Omental fat pad (tissue), 4 donors: Measurements from ENCODE around the gene TTC7B. TPM values are rescaled to one million over a fixed set of nuclear protein-coding genes. Genes with fewer than 3 reads are reported as not detected.

Experiments used
- ATAC-seq: fragments of 150-250 bp; one replicate; pipeline ENCODE4 v1.9.1; 2016; ENCODE audit warnings: mild to moderate bottlenecking, moderate library complexity; ENCODE audit not compliant: low FRiP score
- DNase-seq: peaks from one replicate; pipeline ENCODE4 v3.0.0-alpha.2; 2019; ENCODE audit warnings: low spot score
- total RNA-seq, 4 donors: library from RNA; depleted of rRNA; stranded (reverse); fragments of >200 nt; gene quantifications; one replicate each; pipeline ENCODE4 v1.1.0, GENCODE V29; 2016
- TF ChIP-seq, protein P1 (sequence below), 3 donors: fragments of 450-650 bp; IDR thresholded peaks; one replicate each; pipeline ENCODE4 v1.5.1; 2016 to 2017; ENCODE audit warnings: antibody characterized with exemption in 3 of 3, mild to moderate bottlenecking in 3 of 3, moderate library complexity in 2 of 3

Gene TTC7B
- total RNA-seq, 4 donors from 2014 or later: 31.9 to 56.3 (median 38.4) TPM

DNA sequence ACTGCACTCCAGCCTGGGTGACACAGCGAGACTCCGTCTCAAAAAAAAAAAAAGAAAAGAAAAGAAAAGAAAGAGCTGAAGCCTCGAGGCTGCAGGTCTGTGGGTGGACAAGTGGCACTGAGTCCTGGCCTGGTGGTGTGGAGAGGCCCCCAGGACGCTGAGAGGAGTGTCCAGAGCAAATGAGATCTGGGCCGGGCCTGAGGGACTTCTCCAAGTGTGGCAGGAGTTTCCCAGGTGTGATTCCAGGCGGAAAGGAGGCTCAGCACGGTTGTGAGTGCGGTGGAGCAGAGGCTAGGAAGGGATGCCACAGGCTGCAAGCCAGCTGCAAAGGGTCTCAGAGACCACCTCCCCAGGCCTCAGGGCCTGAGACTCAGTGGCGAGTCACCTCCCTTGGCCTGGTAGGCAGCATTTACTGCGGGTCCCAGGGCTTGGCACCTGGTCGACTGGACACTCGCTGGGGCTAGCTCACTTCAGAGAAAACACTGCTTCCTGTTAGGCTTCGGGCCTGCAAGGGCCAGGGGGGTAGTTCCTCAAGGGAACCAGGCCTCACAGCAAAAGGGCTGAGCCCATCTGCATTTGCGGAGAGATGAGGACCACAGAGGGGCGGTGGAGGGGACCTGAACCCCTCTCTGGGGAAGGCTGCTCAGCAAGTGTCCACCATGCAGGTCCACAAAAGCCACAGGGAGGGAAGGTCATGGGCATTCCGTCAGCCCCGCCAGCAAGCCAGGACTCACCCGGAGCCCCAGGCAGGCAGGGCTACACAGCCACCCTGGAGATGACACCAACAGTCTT, 11.7 kb downstream of the TTC7B start:
- DNase-seq (no peak), ATAC-seq (no peak)
- TF ChIP-seq, protein P1, sequence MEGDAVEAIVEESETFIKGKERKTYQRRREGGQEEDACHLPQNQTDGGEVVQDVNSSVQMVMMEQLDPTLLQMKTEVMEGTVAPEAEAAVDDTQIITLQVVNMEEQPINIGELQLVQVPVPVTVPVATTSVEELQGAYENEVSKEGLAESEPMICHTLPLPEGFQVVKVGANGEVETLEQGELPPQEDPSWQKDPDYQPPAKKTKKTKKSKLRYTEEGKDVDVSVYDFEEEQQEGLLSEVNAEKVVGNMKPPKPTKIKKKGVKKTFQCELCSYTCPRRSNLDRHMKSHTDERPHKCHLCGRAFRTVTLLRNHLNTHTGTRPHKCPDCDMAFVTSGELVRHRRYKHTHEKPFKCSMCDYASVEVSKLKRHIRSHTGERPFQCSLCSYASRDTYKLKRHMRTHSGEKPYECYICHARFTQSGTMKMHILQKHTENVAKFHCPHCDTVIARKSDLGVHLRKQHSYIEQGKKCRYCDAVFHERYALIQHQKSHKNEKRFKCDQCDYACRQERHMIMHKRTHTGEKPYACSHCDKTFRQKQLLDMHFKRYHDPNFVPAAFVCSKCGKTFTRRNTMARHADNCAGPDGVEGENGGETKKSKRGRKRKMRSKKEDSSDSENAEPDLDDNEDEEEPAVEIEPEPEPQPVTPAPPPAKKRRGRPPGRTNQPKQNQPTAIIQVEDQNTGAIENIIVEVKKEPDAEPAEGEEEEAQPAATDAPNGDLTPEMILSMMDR (IDR thresholded peaks at IDR 0.05): no peak

DNA sequence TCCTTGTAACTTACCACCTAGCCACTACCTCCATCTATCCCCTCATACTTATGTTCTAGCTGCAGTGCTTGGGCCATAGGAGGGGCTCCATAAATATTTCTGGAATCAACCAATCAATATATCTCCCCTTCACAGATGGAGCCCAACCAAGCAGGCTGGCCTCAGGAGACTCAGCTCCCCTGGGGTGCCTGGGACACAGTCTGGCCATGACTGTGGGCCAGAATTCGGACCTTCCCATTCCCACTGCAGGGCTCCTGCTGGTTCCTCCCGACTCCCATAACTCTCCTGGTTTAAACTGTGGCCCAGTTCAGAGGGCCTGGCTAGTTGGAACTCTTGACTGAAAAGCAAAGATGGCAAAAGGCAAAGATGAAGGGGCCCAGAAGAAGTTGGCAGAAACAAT, 13.0 kb downstream of the TTC7B start:
- TF ChIP-seq, protein P1 (IDR thresholded peaks at IDR 0.05): no peak
- DNase-seq (no peak), ATAC-seq (no peak)

DNA sequence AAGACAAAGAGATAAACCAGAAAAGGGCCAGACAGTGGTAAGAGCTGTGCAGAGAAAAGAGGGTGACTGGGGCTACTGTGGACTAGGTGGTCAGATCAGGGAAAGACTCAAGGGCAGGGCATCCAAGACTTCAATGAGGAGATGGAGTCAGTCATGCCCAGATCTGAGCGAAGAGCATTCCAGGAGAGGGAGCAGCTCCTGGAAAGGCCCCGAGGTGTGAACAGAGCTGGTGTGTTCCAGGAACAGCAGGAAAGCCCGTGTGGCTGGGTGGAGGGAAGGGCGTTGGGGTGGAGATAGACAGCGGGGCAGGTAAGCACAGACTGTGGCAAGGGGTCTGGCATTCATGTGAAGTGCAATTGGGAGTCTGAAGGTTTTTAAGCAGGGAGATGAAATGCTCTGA, 16.8 kb downstream of the TTC7B start:
- ATAC-seq (no peak), DNase-seq (no peak)
- TF ChIP-seq, protein P1 (IDR thresholded peaks at IDR 0.05): no peak

DNA sequence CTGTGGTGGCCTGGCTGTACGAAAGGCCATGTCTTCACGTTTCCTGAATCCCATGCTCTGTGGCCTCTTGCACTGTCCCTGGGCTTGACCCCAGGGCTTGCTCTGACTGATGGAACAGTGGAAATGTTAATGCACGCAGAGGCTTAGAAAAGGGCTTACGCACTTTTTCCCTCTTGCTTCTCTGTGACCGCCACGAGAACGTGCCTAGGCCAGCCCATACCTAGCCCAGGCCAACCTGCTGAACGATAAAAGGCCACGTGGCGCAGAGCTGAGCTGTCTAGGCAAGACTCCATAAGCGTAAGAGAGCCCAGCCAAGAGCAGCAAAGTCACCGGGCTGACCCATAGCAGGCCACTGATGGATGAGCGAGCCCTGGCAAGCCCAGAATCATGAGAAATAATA, 18.3 kb downstream of the TTC7B start:
- TF ChIP-seq, protein P1 (IDR thresholded peaks at IDR 0.05): no peak
- no peak for DNase-seq
- no peak for ATAC-seq

DNA sequence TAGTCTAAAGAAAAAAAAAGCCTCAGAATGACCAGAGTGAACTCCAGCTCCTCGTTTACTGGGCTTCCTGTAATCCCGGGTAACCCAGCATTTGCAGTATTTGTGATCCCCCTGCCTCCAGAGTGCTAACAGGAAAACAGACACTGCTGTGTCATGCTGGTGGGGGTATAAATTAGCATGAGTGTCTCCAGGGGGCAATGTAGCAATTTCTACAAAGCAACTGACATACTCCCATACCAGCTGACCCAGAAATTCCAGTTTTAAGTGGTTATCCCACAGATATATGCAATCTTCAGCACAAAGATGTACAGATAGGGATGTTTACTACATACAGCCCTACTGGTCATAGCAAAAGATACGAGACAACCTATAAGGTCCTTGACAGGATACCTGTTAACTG, 18.8 kb downstream of the TTC7B start:
- DNase-seq (no peak), ATAC-seq (no peak)
- TF ChIP-seq, protein P1 (IDR thresholded peaks at IDR 0.05): no peak

DNA sequence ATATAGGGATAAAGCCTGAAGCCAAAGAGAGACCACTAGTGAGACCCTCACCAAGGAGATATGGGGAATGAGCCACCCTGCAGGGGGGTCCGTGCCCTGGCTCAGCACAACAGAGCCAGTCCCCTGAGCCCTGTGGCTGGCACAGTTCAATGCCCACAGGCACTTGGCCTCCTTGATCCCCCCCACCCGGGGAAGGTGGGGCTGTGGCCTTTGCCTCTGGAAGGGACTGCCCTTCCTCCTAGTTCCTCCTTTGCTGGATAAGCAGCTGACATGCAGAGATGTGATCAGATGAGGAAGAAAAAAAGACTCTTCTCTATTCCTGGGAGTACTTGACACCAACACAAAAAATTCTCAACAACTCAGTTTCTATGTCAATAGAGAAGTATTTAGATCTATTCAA, 19.9 kb downstream of the TTC7B start:
- DNase-seq (no peak), ATAC-seq (no peak)
- TF ChIP-seq, protein P1 (IDR thresholded peaks at IDR 0.05): no peak

DNA sequence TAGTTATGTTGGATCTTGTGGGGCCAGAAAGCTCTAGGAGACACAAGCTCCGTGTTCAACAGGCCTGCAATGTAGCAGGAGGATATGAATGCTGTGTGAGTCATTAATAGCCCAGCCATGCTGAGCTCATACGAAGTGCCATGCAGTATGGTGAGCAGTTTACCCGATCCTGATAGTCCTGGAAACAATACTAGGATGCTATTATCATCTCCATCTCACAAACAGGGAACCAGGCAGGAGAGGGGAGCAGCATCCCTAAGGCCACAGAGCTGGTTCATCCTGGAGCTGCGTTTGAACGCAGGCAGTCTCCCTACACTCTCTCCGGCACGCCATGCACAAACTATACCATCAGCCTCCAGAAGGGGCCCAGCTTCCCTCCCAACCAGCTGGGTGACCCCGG, 20.5 kb downstream of the TTC7B start:
- ATAC-seq (peak; percentile 48), DNase-seq (no peak)
- TF ChIP-seq, protein P1 (IDR thresholded peaks at IDR 0.05): no peak
